H9 (cell line): ENCODE results near the gene ZNF524. TPM values are rescaled to one million over a fixed set of nuclear protein-coding genes. Genes with fewer than 3 reads are reported as not detected.

ENCODE experiments used
- DNase-seq: peaks from one replicate; pipeline ENCODE4 v3.0.0-alpha.2; 2017
- H2AFZ ChIP-seq: one replicate; pipeline ENCODE4 v1.6.1; 2013; ENCODE audit warnings: mild to moderate bottlenecking, low read length, control low read depth, moderate library complexity
- H2AK5ac ChIP-seq: 2 replicates; pipeline ENCODE4 v1.6.1; 2013; ENCODE audit warnings: low read length, control low read depth, mixed read lengths; ENCODE audit not compliant: insufficient read length
- H2BK120ac ChIP-seq: one replicate; pipeline ENCODE4 v1.6.1; 2013; ENCODE audit warnings: low read depth, mild to moderate bottlenecking, low read length, control low read depth, inconsistent platforms; ENCODE audit not compliant: poor library complexity, severe bottlenecking
- H2BK12ac ChIP-seq: 2 replicates; pipeline ENCODE4 v1.6.1; 2013; ENCODE audit warnings: low read length, control low read depth, mixed read lengths, low read depth; ENCODE audit not compliant: insufficient read length
- H2BK15ac ChIP-seq: 2 replicates; pipeline ENCODE4 v1.6.1; 2013; ENCODE audit warnings: low read depth, low read length, control low read depth
- H2BK20ac ChIP-seq: one replicate; pipeline ENCODE4 v1.6.1; 2013; ENCODE audit warnings: low read depth, mild to moderate bottlenecking, low read length, control low read depth, inconsistent platforms; ENCODE audit not compliant: poor library complexity, severe bottlenecking
- H2BK5ac ChIP-seq: 2 replicates; pipeline ENCODE4 v1.6.1; 2013; ENCODE audit warnings: low read length, control low read depth, mixed read lengths; ENCODE audit not compliant: insufficient read length
- H3K14ac ChIP-seq: 2 replicates; pipeline ENCODE4 v1.6.1; 2013; ENCODE audit warnings: low read length, control low read depth; ENCODE audit not compliant: insufficient read depth
- H3K18ac ChIP-seq: 2 replicates; pipeline ENCODE4 v1.6.1; 2013; ENCODE audit warnings: low read depth, mild to moderate bottlenecking, mixed read lengths, low read length, control low read depth; ENCODE audit not compliant: insufficient read length
- H3K23ac ChIP-seq: 2 replicates; pipeline ENCODE4 v1.6.1; 2013; ENCODE audit warnings: low read length, control low read depth, mixed read lengths, low read depth; ENCODE audit not compliant: insufficient read length
- H3K23me2 ChIP-seq: 2 replicates; pipeline ENCODE4 v1.6.1; 2013; ENCODE audit warnings: low read depth, mild to moderate bottlenecking, mixed read lengths, low read length, control low read depth; ENCODE audit not compliant: insufficient read length, poor library complexity, severe bottlenecking
- H3K27ac ChIP-seq: 2 replicates; pipeline ENCODE4 v1.5.1; 2013; ENCODE audit warnings: low read length, control low read depth, mixed read lengths, low read depth; ENCODE audit not compliant: insufficient read length
- H3K27me3 ChIP-seq: 2 replicates; pipeline ENCODE4 v1.6.1; 2013; ENCODE audit warnings: low read length, control low read depth, inconsistent platforms; ENCODE audit not compliant: insufficient read depth
- H3K4ac ChIP-seq: 2 replicates; pipeline ENCODE4 v1.6.1; 2013; ENCODE audit warnings: low read depth, mild to moderate bottlenecking, control low read depth, inconsistent platforms, low read length, moderate library complexity
- H3K4me1 ChIP-seq: 2 replicates; pipeline ENCODE4 v1.6.1; 2013; ENCODE audit warnings: low read length, control low read depth, inconsistent platforms; ENCODE audit not compliant: insufficient read depth
- H3K4me2 ChIP-seq: 2 replicates; pipeline ENCODE4 v1.6.1; 2013; ENCODE audit warnings: low read length, control low read depth, mixed read lengths; ENCODE audit not compliant: insufficient read length, insufficient read depth
- H3K56ac ChIP-seq: 2 replicates; pipeline ENCODE4 v1.6.1; 2013; ENCODE audit warnings: low read depth, mild to moderate bottlenecking, mixed read lengths, low read length, control low read depth; ENCODE audit not compliant: insufficient read length
- H3K79me1 ChIP-seq: 2 replicates; pipeline ENCODE4 v1.6.1; 2013; ENCODE audit warnings: low read depth, mild to moderate bottlenecking, moderate library complexity, low read length, control low read depth, inconsistent platforms; ENCODE audit not compliant: insufficient read depth, poor library complexity, severe bottlenecking
- H3K79me2 ChIP-seq: 2 replicates; pipeline ENCODE4 v1.6.1; 2013; ENCODE audit warnings: low read length, control low read depth, inconsistent platforms; ENCODE audit not compliant: insufficient read depth
- H3K9ac ChIP-seq: 2 replicates; pipeline ENCODE4 v1.6.1; 2013; ENCODE audit warnings: low read length, control low read depth, mixed read lengths; ENCODE audit not compliant: insufficient read length; ENCODE audit errors: extremely low read depth
- H3K9me3 ChIP-seq: one replicate; pipeline ENCODE4 v1.6.1; 2013; ENCODE audit warnings: low read depth, low read length, inconsistent platforms; ENCODE audit not compliant: control insufficient read depth
- H3T11ph ChIP-seq: one replicate; pipeline ENCODE4 v1.6.1; 2013; ENCODE audit warnings: mild to moderate bottlenecking, low read length, control low read depth, inconsistent platforms
- H4K20me1 ChIP-seq: one replicate; pipeline ENCODE4 v1.6.1; 2013; ENCODE audit not compliant: control insufficient read depth, insufficient read length, insufficient read depth
- H4K5ac ChIP-seq: 2 replicates; pipeline ENCODE4 v1.6.1; 2013; ENCODE audit warnings: low read depth, mild to moderate bottlenecking, mixed read lengths, low read length, control low read depth; ENCODE audit not compliant: insufficient read length
- H4K8ac ChIP-seq: replicated peaks from 2 replicates; pipeline ENCODE4 v1.6.1; 2013; ENCODE audit warnings: low read length, control low read depth, mixed read lengths, low read depth; ENCODE audit not compliant: insufficient read length
- H4K91ac ChIP-seq: 2 replicates; pipeline ENCODE4 v1.6.1; 2013; ENCODE audit warnings: low read depth, mild to moderate bottlenecking, moderate library complexity, mixed read lengths, low read length, control low read depth; ENCODE audit not compliant: insufficient read length
- H3K27ac Mint-ChIP-seq, 3 experiments: 2 replicates in 2 of 3; 3 replicates in 1 of 3; pipeline ENCODE4 v1.8.0; 2020 to 2021; ENCODE audit warnings: mixed read lengths in 3 of 3, mild to moderate bottlenecking in 1 of 3, moderate library complexity in 1 of 3
- H3K27me3 Mint-ChIP-seq: 2 replicates; pipeline ENCODE4 v1.8.0; 2021; ENCODE audit warnings: low read depth, mild to moderate bottlenecking, moderate library complexity, mixed read lengths
- H3K36me3 Mint-ChIP-seq, 3 experiments: 2 replicates in 2 of 3; 3 replicates in 1 of 3; pipeline ENCODE4 v1.8.0; 2020 to 2021; ENCODE audit warnings: low read depth in 3 of 3, mixed read lengths in 3 of 3; ENCODE audit not compliant: insufficient read depth in 1 of 3
- H3K4me1 Mint-ChIP-seq, 2 experiments: 2 replicates each; pipeline ENCODE4 v1.8.0; 2020; ENCODE audit warnings: mixed read lengths in 2 of 2
- H3K4me3 Mint-ChIP-seq, 2 experiments: 2 replicates in 1 of 2; 3 replicates in 1 of 2; pipeline ENCODE4 v1.8.0; 2020 to 2021; ENCODE audit warnings: mild to moderate bottlenecking in 2 of 2, mixed read lengths in 2 of 2, moderate library complexity in 1 of 2
- H3K9me3 Mint-ChIP-seq, 2 experiments: 2 replicates in 1 of 2; 3 replicates in 1 of 2; pipeline ENCODE4 v1.8.0; 2020; ENCODE audit warnings: mild to moderate bottlenecking in 2 of 2, mixed read lengths in 2 of 2, moderate library complexity in 1 of 2
- CTCF ChIP-seq: fragments of 200-600 bp; sonication (generic); conservative IDR thresholded peaks from 3 replicates; pipeline ENCODE4 v1.8.0; 2021; ENCODE audit warnings: antibody characterized with exemption, mild to moderate bottlenecking
- WGBS: extraction: QIAGEN DNeasy Blood & Tissue Kit; methylation state at CpG from one replicate; pipeline ENCODE4 v1.1.7; 2013; ENCODE audit warnings: missing lambda C conversion rate, low lambda C conversion rate, mixed read lengths; ENCODE audit not compliant: insufficient read length; ENCODE audit errors: extremely low coverage; 5-methylcytosine and 5-hydroxymethylcytosine counted together
- total RNA-seq: library from RNA; stranded (reverse); gene quantifications from 2 replicates; pipeline ENCODE4 v1.2.1, GENCODE V29; 2021

The ZNF524 gene
- total RNA-seq, 1 experiment from 2014 or later, result 3.0 TPM

- Histone ChIP-seq H3K23me2 (peaks cover 7% of the 10 kb centered on the region), H4K5ac (no peak overlapping the region), H4K91ac (no peak overlapping the region), H3K4me1 (peaks cover 8% of the 10 kb centered on the region; the same call in 1 of the 2 replicates), H3K27ac (no peak overlapping the region), H2BK15ac (no peak overlapping the region), H2BK120ac (no peak overlapping the region), H3K18ac (no peak overlapping the region), H3K4me2 (no peak overlapping the region), H3K9me3 (no peaks in the 10 kb centered on the region), H3K79me2 (no peaks in the 10 kb centered on the region), H2BK5ac (no peak overlapping the region), H4K8ac (no peak overlapping the region), H2BK20ac (no peak overlapping the region), H3K9ac (no peak overlapping the region), H3K14ac (no peak overlapping the region), H3K27me3 (no peaks in the 10 kb centered on the region), H3K56ac (no peak overlapping the region), H2BK12ac (no peak overlapping the region), H3T11ph (no peak overlapping the region), H3K4ac (no peak overlapping the region), H3K23ac (no peak overlapping the region), H2AFZ (no peak overlapping the region), H4K20me1 (no peaks in the 10 kb centered on the region), H3K79me1 (no peaks in the 10 kb centered on the region), H2AK5ac (no peak overlapping the region)
- DNase-seq, result no peak
- Mint-ChIP-seq H3K36me3 (no peaks in the 10 kb centered on the region), H3K4me1 (peaks cover 33 to 46% of the 10 kb centered on the region in 2 experiments), H3K4me3 (peak overlapping the region in 1 of 2 experiments; percentile 39; a peak in 1 of 5 replicates), H3K27ac (no peak overlapping the region; a peak in 1 of 7 replicates), H3K27me3 (peaks cover 3% of the 10 kb centered on the region), H3K9me3 (no peaks in the 10 kb centered on the region; a peak in 1 of 5 replicates)
- WGBS, result no CpG with 5 or more reads among the region's 9 CpGs
- TF ChIP-seq CTCF, result no peak
These were observed 45.8 kb upstream of the ZNF524 start for GRCh38 chr19:55554302-55554701.
